ENCODE results near the gene PITPNM3.

GRCh38 chr17:6420173-6420641 lies 136.1 kb downstream of the PITPNM3 start:
- no peak for TF ChIP-seq POLR2A (IDR thresholded peaks at IDR 0.05; ENCODE audit: low read depth, low read length)
- no peak for TF ChIP-seq TAF1 (IDR thresholded peaks at IDR 0.05; ENCODE audit: low read depth, low read length)
- no peak for TF ChIP-seq PAX5 (IDR thresholded peaks at IDR 0.05; ENCODE audit: insufficient read depth, low read length, severe bottlenecking)
- TF ChIP-seq POLR2AphosphoS5 (IDR thresholded peaks at IDR 0.05; ENCODE audit: low read depth, low read length) = no peak
